HCT116 (cell line): Measurements from ENCODE around the gene ECI2. TPM values are rescaled to one million over a fixed set of nuclear protein-coding genes. Genes with fewer than 3 reads are reported as not detected.

ENCODE experiments used
- ATAC-seq: fragments of 200-7000 bp; cut with Tn5 transposase; 2 replicates; pipeline ENCODE4 v1.9.1; 2020; ENCODE audit warnings: mild to moderate bottlenecking, moderate library complexity
- BruUV-seq: library from RNA; stranded (reverse); fragments of 400-500 nt; replicated peaks from 2 replicates; lab custom pipeline; 2021; lab: Mats Ljungman, UMichigan
- CTCF ChIA-PET: fragments of 300-600 bp; sonication (Branson Sonifier 250); formaldehyde crosslinking; loops from one replicate; lab custom pipeline; 2021; ENCODE audit warnings: antibody characterized with exemption; lab: Charles Lee
- POLR2A ChIA-PET: fragments of 300-600, 350-600 bp; sonication (Branson Sonifier 250); formaldehyde crosslinking; loops from one replicate; lab custom pipeline; 2021; ENCODE audit warnings: antibody characterized with exemption; lab: Charles Lee
- RAD21 ChIA-PET, 2 experiments: fragments of 300-600 bp; sonication (Branson Sonifier 250); formaldehyde crosslinking; loops; one replicate each; lab custom pipeline; 2023; ENCODE audit warnings: low total read pairs in 2 of 2; ENCODE audit not compliant: uncharacterized antibody in 2 of 2, unreplicated experiment in 2 of 2, low non-redundant PET in 1 of 2; lab: Charles Lee
- DNase-seq: peaks from one replicate; pipeline ENCODE4 v3.0.0-alpha.2; 2010; ENCODE audit warnings: low read depth, low spot score
- H2AFZ ChIP-seq: fragments of 200-600 bp; shearing (Covaris generic), sonication (generic); 2 replicates; pipeline ENCODE4 v1.6.1; 2017; ENCODE audit warnings: low read depth, mixed run types, mixed read lengths, antibody characterized with exemption, low read length; ENCODE audit not compliant: poor library complexity, severe bottlenecking
- H3K27ac ChIP-seq: 2 replicates; pipeline ENCODE4 v1.5.1; 2012; ENCODE audit warnings: low read depth, low read length
- H3K27me3 ChIP-seq: fragments of 200-600 bp; sonication (generic); 2 replicates; pipeline ENCODE4 v1.6.1; 2016; ENCODE audit warnings: mixed run types, low read length, mixed read lengths; ENCODE audit not compliant: insufficient read depth
- H3K36me3 ChIP-seq, 2 experiments: fragments of 200-500 bp in 1 of 2; fragments of 200-600 bp in 1 of 2; sonication (Bioruptor generic) in 1 of 2; sonication (generic) in 1 of 2; 2 replicates each; pipeline versions ENCODE4 v1.5.1 to v1.6.1; 2014 to 2016; ENCODE audit warnings: low read length in 2 of 2, inconsistent platforms in 1 of 2, mixed read lengths in 1 of 2, mixed run types in 1 of 2; ENCODE audit not compliant: insufficient read depth in 2 of 2, control insufficient read depth in 1 of 2
- H3K4me1 ChIP-seq, 2 experiments: fragments of 200-600 bp in 1 of 2; sonication (generic) in 1 of 2; 2 replicates each; pipeline versions ENCODE4 v1.5.1 to v1.6.1; 2012 to 2017; ENCODE audit warnings: low read length in 2 of 2, inconsistent platforms in 1 of 2, mild to moderate bottlenecking in 1 of 2, mixed read lengths in 1 of 2, mixed run types in 1 of 2, moderate library complexity in 1 of 2; ENCODE audit not compliant: insufficient read depth in 2 of 2, control insufficient read depth in 1 of 2
- H3K4me2 ChIP-seq: fragments of 200-600 bp; sonication (generic); 2 replicates; pipeline ENCODE4 v1.6.1; 2017; ENCODE audit warnings: mixed run types, low read length, mixed read lengths
- H3K4me3 ChIP-seq, 2 experiments: fragments of 200-600 bp in 1 of 2; sonication (generic) in 1 of 2; replicated peaks in 1 of 2; 2 replicates each; pipeline ENCODE4 v1.5.1; 2011 to 2016; ENCODE audit warnings: low read length in 2 of 2, control low read depth in 1 of 2, low read depth in 1 of 2, mild to moderate bottlenecking in 1 of 2, mixed read lengths in 1 of 2, mixed run types in 1 of 2
- H3K79me2 ChIP-seq: fragments of 200-600 bp; sonication (generic); 2 replicates; pipeline ENCODE4 v1.6.1; 2017; ENCODE audit warnings: mild to moderate bottlenecking, mixed run types, low read length, moderate library complexity, mixed read lengths; ENCODE audit not compliant: insufficient read depth
- H3K9ac ChIP-seq: fragments of 200-600 bp; sonication (generic); 2 replicates; pipeline ENCODE4 v1.6.1; 2016; ENCODE audit warnings: low read length, mixed read lengths
- H3K9me2 ChIP-seq: fragments of 200-600 bp; sonication (generic), shearing (Covaris generic); 2 replicates; pipeline ENCODE4 v1.6.1; 2017; ENCODE audit warnings: mixed run types, mild to moderate bottlenecking, moderate library complexity; ENCODE audit not compliant: insufficient read depth
- H3K9me3 ChIP-seq, 2 experiments: fragments of 200-500 bp in 1 of 2; fragments of 200-600 bp in 1 of 2; sonication (Bioruptor generic) in 1 of 2; sonication (generic) in 1 of 2; 2 replicates each; pipeline ENCODE4 v1.6.1; 2014 to 2017; ENCODE audit warnings: low read length in 2 of 2, mixed read lengths in 2 of 2, inconsistent platforms in 1 of 2, low read depth in 1 of 2, mild to moderate bottlenecking in 1 of 2, mixed run types in 1 of 2, moderate library complexity in 1 of 2; ENCODE audit not compliant: control insufficient read depth in 1 of 2, insufficient read depth in 1 of 2
- H4K20me1 ChIP-seq: fragments of 200-600 bp; sonication (generic), shearing (Covaris generic); 2 replicates; pipeline ENCODE4 v1.6.1; 2017; ENCODE audit warnings: mixed run types, mild to moderate bottlenecking, moderate library complexity; ENCODE audit not compliant: insufficient read depth
- ATF3 ChIP-seq: IDR thresholded peaks from 2 replicates; pipeline ENCODE4 v1.6.1; 2012
- CTCF ChIP-seq, 3 experiments: fragments of 200-600 bp in 1 of 3; sonication (generic) in 1 of 3; IDR thresholded peaks in 2 of 3; conservative IDR thresholded peaks in 1 of 3; 2 replicates each; pipeline ENCODE4 v1.5.1; 2012 to 2017; ENCODE audit warnings: low read depth in 2 of 3, low read length in 2 of 3, antibody characterized with exemption in 1 of 3, borderline replicate concordance in 1 of 3, control low read depth in 1 of 3, mild to moderate bottlenecking in 1 of 3, mixed read lengths in 1 of 3, mixed run types in 1 of 3, moderate library complexity in 1 of 3; ENCODE audit not compliant: insufficient read depth in 1 of 3
- EZH2phosphoT487 ChIP-seq: fragments of 200-600 bp; IDR thresholded peaks from 2 replicates; pipeline ENCODE4 v1.6.1; 2018; ENCODE audit warnings: antibody characterized with exemption, borderline replicate concordance
- FOSL1 ChIP-seq: IDR thresholded peaks from 2 replicates; pipeline ENCODE4 v1.6.1; 2012; ENCODE audit warnings: low read depth
- MAX ChIP-seq: IDR thresholded peaks from 2 replicates; pipeline ENCODE4 v1.6.1; 2012
- ZBTB33 ChIP-seq: IDR thresholded peaks from 2 replicates; pipeline ENCODE4 v1.6.1; 2011; ENCODE audit warnings: mild to moderate bottlenecking, low read length, moderate library complexity; ENCODE audit not compliant: insufficient replicate concordance; ENCODE audit errors: extremely low read depth
- intact Hi-C: fragments of 100-400 bp; cut with micrococcal nuclease; formaldehyde crosslinking; loops from 2 replicates; pipeline ENCODE4 v1.10.0; 2022
- total RNA-seq: library from RNA; stranded (reverse); gene quantifications from one replicate; pipeline ENCODE4 v1.2.1, GENCODE V29; 2021; ENCODE audit not compliant: unreplicated experiment

ECI2 gene
- total RNA-seq, 1 experiment from 2014 or later, result 56.8 TPM

- POLR2A ChIA-PET, result no interaction called here
- H3K9ac ChIP-seq, result no peak overlapping the region
Measured at GRCh38 chr6:4102687-4103244, 32.6 kb downstream of the ECI2 start.

More at GRCh38 chr6:4102687-4103244, 32.6 kb downstream of the ECI2 start:
- DNase-seq (no peak), ATAC-seq (no peak)
- no peaks in the 10 kb centered on the region for H3K36me3 ChIP-seq
- H3K4me3 ChIP-seq, result no peak overlapping the region
- H3K9me3 ChIP-seq, result no peaks in the 10 kb centered on the region
- no peaks in the 10 kb centered on the region for H3K27me3 ChIP-seq
- RAD21 ChIA-PET, result no interaction called here
- no peaks in the 10 kb centered on the region for H3K9me2 ChIP-seq
- peaks cover 2 to 7% of the 10 kb centered on the region in 2 experiments; a peak in 3 of 4 replicates for H3K4me1 ChIP-seq
- no peak overlapping the region for H3K4me2 ChIP-seq
- BruUV-seq, result no TSS peak
- CTCF ChIA-PET, result no interaction called here
- no peak for TF ChIP-seq EZH2phosphoT487
- TF ChIP-seq FOSL1, result no peak
- no peak for TF ChIP-seq ZBTB33
- no peak for TF ChIP-seq ATF3
- TF ChIP-seq CTCF (IDR thresholded peaks at IDR 0.05 in 2 of 3, conservative IDR thresholded peaks at IDR 0.05 in 1 of 3; ENCODE audit: borderline replicate concordance in 1 of 3, insufficient read depth in 1 of 3, low read depth in 2 of 3, low read length in 2 of 3), result no peak
- no peak for TF ChIP-seq MAX
- no peaks in the 10 kb centered on the region for H4K20me1 ChIP-seq
- H3K79me2 ChIP-seq, result no peaks in the 10 kb centered on the region
- no peak overlapping the region for H3K27ac ChIP-seq
- intact Hi-C loops, result no loop called here
- H2AFZ ChIP-seq, result no peak overlapping the region
